Measurements from ENCODE around the gene TMEM203. TPM values are rescaled to one million over a fixed set of nuclear protein-coding genes. Genes with fewer than 3 reads are reported as not detected.

TMEM203 gene
- total RNA-seq, 1 donor from 2014 or later = 33.0 TPM

GRCh38 chr9:137167277-137167746 is 38.1 kb downstream of the TMEM203 start:
- DNase-seq (ENCODE audit: low spot score) = no peak

DNA sequence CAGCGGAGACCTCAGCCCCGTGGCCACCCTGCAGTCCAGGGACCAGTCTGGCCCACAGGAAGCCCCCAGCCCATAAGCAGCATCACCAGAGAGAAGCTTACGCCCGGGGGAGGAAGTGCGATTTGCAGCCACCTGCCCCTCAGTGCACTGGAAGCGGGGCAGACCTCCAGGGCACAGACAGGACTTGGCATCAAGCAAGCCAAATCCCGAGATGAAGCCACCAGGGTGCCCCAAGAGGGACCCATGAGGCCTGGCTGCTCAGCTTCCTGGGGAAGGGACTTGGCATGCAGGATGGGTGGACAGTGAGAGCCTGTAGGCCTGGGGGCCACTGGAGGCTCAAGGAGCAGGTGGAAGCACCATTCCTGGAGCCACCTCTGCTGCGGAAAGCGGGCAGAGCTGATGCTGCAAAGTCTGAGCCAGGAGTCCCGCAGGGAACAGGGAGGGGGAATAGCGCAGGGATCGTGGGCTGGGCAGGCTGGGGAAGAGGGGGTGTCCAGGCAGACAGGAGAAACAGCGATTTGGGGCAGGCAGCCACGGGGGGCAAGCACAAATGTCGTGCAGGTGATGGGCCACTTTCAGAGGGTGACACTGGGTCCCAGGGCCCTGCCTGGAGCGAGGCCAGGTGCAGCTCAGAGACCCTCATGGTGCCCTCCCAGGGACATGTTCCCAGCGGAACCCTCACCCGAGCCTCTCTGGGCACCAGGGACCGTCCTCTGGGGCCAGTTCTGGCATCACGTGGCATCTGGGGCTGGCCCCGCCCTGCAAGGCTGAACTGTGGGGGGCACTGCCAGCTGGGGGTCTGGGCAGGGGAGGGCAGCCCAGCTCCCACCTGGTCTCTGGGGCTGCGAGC is 38.8 kb downstream of the TMEM203 start:
- no peak for DNase-seq (ENCODE audit: low spot score)

DNA sequence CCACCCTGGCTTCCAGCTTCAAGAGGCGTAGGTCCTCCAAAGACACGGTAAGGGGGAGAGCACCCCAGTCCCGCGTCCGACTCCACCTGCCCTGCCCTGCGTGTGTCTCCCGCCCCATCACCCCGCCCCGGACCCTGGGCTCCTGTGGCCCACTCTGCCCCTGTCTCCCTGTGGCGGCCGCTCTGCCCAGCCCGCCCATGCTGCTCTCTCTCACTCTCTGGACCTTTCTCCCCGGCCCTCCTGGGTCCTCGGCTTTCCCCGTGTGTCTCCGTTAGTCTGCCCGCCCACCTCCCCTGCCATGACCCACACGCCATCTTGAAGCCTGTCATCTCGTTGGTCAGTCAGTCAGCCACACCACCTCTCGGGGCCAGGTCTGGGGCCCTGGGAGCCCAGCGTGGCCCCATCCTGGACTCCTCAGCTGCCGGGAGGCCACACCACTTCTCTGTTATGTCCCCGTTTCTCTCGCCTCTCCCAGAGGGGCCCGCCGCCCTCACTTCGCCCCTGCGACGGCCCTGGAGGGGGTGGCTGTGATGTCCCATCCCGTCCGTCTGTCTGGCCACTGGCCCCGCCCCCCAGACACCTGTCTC is 40.1 kb downstream of the TMEM203 start:
- no peak for DNase-seq (ENCODE audit: low spot score)

GRCh38 chr9:137164370-137165249 is 40.8 kb downstream of the TMEM203 start:
- DNase-seq (ENCODE audit: low spot score) = no peak

DNA sequence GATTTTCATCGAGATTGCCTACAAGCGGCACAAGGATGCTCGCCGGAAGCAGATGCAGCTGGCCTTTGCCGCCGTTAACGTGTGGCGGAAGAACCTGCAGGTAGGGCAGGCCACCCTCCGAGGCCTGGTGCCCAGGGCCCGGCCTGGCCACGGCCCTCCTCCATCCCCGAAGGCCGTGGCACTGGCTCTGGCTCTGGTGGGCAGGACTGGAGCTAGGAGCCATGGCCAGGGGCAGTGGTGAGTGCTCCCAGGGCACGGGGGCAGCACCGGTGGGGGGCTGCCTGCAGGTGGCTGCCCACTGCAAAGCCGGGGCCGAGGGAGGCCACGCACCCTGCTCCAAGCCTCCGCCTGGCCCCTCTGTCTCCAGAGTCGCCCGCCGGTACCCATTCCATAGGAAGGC is 41.6 kb downstream of the TMEM203 start:
- DNase-seq (ENCODE audit: low spot score) = no peak

- no peak for DNase-seq (ENCODE audit: low spot score)
Measured at GRCh38 chr9:137163365-137163715, 42.1 kb downstream of the TMEM203 start.

DNA sequence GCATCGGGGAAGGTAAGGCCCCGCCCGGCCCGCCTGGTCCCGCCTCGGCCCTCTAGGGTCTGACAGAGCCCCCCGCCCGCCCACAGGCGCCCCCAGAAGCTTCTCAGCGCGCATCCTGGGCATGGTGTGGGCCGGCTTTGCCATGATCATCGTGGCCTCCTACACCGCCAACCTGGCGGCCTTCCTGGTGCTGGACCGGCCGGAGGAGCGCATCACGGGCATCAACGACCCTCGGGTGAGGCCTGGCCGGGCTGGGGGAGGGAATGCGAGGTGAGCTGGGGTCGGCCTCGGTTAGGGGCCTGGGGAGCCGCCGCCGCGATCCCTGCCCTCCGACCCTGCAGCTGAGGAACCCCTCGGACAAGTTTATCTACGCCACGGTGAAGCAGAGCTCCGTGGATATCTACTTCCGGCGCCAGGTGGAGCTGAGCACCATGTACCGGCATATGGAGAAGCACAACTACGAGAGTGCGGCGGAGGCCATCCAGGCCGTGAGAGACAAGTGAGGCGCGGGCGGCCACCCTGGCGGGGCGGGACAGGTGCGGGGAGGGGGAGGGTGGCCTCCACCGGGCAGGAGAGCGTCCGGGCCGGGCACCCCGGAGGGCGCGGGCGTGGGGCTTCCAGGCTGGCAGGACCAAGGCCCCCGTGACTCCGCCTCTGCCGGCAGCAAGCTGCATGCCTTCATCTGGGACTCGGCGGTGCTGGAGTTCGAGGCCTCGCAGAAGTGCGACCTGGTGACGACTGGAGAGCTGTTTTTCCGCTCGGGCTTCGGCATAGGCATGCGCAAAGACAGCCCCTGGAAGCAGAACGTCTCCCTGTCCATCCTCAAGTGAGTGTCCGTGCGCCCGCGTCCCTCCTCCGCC is 42.7 kb downstream of the TMEM203 start:
- no peak for DNase-seq (ENCODE audit: low spot score)

DNA sequence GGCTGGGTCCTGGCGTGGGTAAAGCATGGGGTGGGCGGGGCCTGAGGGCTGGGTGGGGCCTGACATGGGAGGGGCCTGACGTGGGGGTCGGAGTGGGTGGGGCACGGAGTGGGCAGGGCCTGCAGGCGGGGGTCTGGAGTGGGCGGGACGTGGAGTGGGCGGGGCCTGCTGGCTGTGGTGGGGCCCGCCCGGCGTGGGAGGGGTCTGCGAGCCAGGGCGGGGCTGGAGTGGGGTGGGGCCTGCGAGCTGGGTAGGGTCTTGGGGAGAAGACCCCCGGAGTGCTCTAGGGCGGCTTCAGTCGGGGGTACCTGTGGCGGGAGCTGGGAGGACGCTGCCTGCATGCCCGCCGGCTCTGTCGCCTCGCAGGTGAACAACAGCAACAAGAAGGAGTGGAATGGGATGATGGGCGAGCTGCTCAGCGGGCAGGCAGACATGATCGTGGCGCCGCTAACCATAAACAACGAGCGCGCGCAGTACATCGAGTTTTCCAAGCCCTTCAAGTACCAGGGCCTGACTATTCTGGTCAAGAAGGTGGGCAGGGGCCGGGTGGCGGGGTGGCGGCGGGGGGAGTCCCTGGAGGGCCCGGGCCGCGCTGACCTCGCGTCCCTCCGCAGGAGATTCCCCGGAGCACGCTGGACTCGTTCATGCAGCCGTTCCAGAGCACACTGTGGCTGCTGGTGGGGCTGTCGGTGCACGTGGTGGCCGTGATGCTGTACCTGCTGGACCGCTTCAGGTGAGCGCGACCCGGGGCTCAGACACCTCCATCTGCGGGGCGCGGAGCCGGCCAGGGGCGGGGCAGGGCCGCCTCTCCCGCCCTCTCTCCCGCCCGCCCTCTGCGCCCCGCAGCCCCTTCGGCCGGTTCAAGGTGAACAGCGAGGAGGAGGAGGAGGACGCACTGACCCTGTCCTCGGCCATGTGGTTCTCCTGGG is 43.6 kb downstream of the TMEM203 start:
- DNase-seq (ENCODE audit: low spot score) = no peak

DNA sequence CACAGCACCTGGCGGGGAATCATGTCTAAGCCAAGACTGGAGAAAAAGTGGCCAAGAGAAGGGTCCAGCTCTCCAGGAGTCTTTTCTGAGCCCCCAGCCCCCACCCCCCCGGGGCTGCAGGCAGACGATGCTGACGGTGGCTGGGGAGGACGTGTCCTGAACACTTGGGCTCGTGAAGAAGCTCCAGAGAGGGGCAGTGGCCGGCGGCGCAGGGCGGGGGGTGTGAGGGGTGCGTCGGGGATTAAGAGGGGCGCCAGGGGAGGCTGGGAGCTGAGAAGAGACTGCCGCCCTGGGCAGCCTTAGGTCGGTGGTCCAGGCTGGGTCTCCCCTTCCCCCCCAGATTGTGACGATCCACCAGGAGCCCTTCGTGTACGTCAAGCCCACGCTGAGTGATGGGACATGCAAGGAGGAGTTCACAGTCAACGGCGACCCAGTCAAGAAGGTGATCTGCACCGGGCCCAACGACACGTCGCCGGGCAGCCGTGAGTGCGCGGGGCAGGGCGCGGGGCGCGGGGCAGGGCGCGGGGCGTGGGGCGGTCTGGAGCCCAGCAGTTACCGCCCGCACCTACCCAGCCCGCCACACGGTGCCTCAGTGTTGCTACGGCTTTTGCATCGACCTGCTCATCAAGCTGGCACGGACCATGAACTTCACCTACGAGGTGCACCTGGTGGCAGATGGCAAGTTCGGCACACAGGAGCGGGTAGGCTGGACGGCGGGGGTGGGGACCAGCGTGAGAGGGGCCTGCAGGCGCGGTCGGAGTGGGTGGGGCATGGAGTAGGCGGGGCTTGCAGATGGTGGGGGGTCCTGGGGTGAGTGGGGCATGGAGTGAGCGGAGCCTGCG is 44.5 kb downstream of the TMEM203 start:
- DNase-seq (ENCODE audit: low spot score) = no peak

DNA sequence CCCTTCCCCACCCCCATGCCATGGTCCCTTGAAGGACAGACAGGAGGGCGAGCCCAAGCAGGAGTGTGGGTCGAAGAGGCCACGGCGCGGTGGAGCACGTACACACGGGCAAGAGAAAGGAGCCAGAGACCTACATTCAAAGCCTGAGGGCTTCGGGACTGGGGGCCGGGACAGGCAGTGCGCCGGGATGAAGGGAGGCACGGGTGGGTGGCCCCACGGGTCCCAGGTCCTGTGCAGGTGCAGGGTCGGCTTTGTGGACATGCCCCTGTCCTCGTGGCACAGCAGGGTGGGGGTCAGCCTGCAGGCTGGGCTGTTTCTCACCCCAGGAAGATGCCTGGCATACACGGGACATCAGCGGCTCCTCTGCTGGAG is 45.4 kb downstream of the TMEM203 start:
- no peak for DNase-seq (ENCODE audit: low spot score)

DNA sequence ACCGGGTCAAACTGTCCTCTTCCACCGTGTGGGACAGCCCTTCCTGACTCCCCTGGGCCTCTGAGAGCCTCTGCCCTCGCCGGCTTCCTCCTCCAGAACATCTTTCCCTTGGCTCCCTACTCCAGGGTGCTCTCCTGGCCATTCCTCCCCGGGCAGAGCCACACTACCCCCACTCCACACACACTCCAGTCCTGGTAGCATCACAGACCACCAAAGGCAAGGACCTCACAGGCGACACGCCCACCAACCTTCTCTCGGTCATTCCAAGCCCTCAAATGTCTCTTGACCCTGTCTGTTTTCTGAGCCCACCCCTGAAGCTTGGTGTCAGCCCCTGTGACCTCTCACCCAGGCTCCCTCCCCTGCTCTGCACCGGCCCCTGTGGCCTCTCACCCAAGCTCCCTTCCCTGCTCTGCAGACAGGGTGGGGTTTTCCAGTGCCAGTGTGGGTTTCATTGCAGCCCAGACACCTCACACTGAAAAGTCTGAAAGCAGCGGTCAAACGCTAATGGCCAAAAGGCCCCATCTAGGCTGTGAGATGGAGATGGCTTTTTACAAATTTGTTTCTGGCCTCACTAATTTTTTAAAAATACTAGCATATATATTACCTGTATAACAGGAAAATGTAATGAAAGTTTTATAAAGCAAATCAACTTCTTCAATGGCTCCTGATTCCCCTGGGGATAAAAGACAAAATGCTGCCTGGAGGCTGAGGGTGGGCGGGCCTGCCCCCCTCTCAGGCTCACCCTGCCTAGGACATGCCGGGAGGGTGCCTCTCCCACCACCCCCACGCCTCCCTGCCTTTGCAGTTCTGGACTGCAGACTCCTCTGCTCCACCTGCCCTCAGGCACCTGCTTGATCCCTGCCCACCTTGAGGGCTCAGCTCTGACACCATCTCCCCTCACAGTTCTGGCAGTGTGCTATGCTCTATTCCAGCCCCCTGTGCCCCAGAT is 46.1 kb downstream of the TMEM203 start:
- no peak for DNase-seq (ENCODE audit: low spot score)

DNA sequence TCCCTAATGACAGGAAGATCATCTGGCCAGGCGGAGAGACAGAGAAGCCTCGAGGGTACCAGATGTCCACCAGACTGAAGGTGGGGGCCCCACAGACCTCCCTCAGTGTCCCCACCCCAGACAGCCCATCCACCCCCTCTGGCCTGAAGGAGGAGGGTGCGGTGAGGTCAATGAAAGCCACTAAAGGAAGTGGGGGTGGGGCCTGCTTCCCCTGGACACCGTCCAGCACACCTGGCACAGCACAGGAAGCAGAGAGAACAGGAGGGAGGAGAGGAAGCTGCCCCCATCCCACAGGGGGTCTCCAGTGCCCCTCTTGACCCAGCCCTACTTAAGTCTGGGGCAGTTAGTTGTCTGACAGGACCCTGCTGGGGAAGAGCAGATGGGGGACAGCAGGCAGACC is 46.8 kb downstream of the TMEM203 start:
- DNase-seq (ENCODE audit: low spot score) = no peak

- no peak for DNase-seq (ENCODE audit: low spot score)
Measured at GRCh38 chr9:137157618-137158415, 47.6 kb downstream of the TMEM203 start.

DNA sequence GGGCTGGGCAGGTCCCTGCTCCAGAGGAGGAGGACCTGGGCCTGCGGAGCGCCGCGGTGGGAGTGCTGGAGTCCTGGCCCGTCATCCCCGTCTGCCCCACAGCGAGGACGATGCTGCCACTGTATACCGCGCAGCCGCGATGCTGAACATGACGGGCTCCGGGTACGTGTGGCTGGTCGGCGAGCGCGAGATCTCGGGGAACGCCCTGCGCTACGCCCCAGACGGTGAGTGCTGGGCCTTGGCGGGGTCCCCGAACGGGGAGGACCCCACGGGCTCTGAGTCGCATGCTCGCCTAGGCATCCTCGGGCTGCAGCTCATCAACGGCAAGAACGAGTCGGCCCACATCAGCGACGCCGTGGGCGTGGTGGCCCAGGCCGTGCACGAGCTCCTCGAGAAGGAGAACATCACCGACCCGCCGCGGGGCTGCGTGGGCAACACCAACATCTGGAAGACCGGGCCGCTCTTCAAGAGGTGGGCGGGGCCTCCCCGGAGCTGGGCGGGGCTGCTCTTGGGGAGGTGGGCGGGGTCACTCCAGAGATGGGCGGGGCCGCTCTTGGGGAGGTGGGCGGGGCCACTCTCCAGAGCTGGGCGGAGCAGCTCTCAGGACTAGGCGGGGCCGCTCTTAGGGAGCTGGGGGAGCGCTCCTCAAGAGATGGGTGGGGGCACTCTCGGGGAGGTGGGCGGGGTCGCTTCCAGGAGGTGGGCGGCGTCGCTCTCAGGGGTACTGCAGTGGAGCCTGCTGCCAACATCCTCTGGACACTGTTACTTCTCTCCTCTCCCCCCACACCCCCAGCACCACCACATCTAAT is 48.7 kb downstream of the TMEM203 start:
- no peak for DNase-seq (ENCODE audit: low spot score)

Data from umbilical cord (tissue), 2 donors.